Ishikawa (cell line): ENCODE data around the gene FIGNL2.

Source experiments
- CEBPB ChIP-seq: IDR thresholded peaks from 2 replicates; pipeline ENCODE4 v1.6.1; 2012
- CREB1 ChIP-seq: IDR thresholded peaks from 2 replicates; pipeline ENCODE4 v1.6.1; 2012; ENCODE audit warnings: low read depth
- EGR1 ChIP-seq: IDR thresholded peaks from 2 replicates; pipeline ENCODE4 v1.6.1; 2012
- MAX ChIP-seq: IDR thresholded peaks from 2 replicates; pipeline ENCODE4 v1.6.1; 2012
- TAF1 ChIP-seq: IDR thresholded peaks from 2 replicates; pipeline ENCODE4 v1.6.1; 2012; ENCODE audit warnings: low read depth, mild to moderate bottlenecking

- TF ChIP-seq MAX (no peak), CEBPB (no peak), CREB1 (no peak), TAF1 (no peak), EGR1 (no peak)
Observed at GRCh38 chr12:51841727-51842126, 6.8 kb downstream of the FIGNL2 start.
